Cardiac muscle cell (in vitro differentiated cells and primary cell): ENCODE results near the gene OVCH1. TPM values are rescaled to one million over a fixed set of nuclear protein-coding genes. Genes with fewer than 3 reads are reported as not detected.
A peak's percentile ranks its signal among the peaks of the same experiment; 100 is the strongest.

Source experiments
- DNase-seq, 2 donors: peaks; one replicate each; pipeline versions ENCODE4 v3.0.0 to v3.0.0-alpha.2; 2010 to 2017; ENCODE audit warnings: low read depth in 1 of 2, low spot score in 1 of 2
- H3K27ac ChIP-seq: fragments of 200-600 bp; sonication (generic); 2 replicates; pipeline ENCODE4 v1.5.1; 2016
- H3K27me3 ChIP-seq: fragments of 200-600 bp; sonication (generic); 2 replicates; pipeline ENCODE4 v1.6.0; 2016; ENCODE audit warnings: control low read depth
- H3K36me3 ChIP-seq: fragments of 200-600 bp; sonication (generic); 2 replicates; pipeline ENCODE4 v1.5.1; 2016; ENCODE audit warnings: control low read depth
- H3K4me1 ChIP-seq: fragments of 200-600 bp; sonication (generic); 2 replicates; pipeline ENCODE4 v1.8.1; 2017; ENCODE audit warnings: low read depth, mild to moderate bottlenecking, mixed run types
- H3K4me3 ChIP-seq: fragments of 200-600 bp; sonication (generic); 2 replicates; pipeline ENCODE4 v1.5.1; 2016; ENCODE audit warnings: mild to moderate bottlenecking
- H3K9me3 ChIP-seq: fragments of 200-600 bp; sonication (generic); 2 replicates; pipeline ENCODE4 v1.5.1; 2017; ENCODE audit warnings: low read depth, mild to moderate bottlenecking, control low read depth
- polyA plus RNA-seq: library from polyadenylated mRNA; unstranded; fragments of >200 nt; fragmentation: Nextera tagmentation; extraction: Ambion mirVana; gene quantifications from 2 replicates; pipeline ENCODE4 v1.2.1, GENCODE V29; 2016
- total RNA-seq: library from RNA; depleted of rRNA; stranded (reverse); fragments of >200 nt; gene quantifications from 2 replicates; pipeline ENCODE4 v1.2.3, GENCODE V29; 2016
- TF ChIP-seq, protein P1 (sequence below): IDR thresholded peaks from 2 replicates; pipeline ENCODE4 v1.5.1; 2012; ENCODE audit warnings: low read depth, mild to moderate bottlenecking, low read length

OVCH1 gene
- total and polyA plus RNA-seq, 2 experiments from 2014 or later = not detected

DNA sequence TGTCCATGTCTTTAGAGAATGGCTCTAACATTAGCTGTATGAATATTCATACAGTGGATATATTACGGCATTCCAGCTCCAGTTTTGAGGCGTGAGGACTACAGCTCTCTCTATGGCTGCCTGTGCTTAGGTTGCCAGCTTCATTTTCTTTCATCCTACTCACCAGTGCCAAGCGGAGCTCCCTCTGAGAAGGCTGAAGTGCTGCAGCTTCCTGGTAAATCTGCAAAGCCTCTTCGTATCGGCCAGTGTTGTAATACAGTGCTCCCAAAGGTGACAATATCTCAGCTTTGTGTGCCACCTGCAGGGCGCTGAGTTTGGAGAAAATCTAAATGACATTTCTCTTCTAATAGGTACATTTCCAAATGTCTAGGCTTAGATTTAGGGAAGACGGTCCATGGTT, 19.8 kb upstream of the OVCH1 start:
- H3K27ac ChIP-seq = no peak overlapping the region
- no peaks in the 10 kb centered on the region for H3K4me1 ChIP-seq
- no peaks in the 10 kb centered on the region for H3K36me3 ChIP-seq
- H3K27me3 ChIP-seq = no peaks in the 10 kb centered on the region
- TF ChIP-seq, protein P1, sequence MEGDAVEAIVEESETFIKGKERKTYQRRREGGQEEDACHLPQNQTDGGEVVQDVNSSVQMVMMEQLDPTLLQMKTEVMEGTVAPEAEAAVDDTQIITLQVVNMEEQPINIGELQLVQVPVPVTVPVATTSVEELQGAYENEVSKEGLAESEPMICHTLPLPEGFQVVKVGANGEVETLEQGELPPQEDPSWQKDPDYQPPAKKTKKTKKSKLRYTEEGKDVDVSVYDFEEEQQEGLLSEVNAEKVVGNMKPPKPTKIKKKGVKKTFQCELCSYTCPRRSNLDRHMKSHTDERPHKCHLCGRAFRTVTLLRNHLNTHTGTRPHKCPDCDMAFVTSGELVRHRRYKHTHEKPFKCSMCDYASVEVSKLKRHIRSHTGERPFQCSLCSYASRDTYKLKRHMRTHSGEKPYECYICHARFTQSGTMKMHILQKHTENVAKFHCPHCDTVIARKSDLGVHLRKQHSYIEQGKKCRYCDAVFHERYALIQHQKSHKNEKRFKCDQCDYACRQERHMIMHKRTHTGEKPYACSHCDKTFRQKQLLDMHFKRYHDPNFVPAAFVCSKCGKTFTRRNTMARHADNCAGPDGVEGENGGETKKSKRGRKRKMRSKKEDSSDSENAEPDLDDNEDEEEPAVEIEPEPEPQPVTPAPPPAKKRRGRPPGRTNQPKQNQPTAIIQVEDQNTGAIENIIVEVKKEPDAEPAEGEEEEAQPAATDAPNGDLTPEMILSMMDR = no peak
- no peak for DNase-seq
- no peak overlapping the region for H3K4me3 ChIP-seq
- no peaks in the 10 kb centered on the region for H3K9me3 ChIP-seq

DNA sequence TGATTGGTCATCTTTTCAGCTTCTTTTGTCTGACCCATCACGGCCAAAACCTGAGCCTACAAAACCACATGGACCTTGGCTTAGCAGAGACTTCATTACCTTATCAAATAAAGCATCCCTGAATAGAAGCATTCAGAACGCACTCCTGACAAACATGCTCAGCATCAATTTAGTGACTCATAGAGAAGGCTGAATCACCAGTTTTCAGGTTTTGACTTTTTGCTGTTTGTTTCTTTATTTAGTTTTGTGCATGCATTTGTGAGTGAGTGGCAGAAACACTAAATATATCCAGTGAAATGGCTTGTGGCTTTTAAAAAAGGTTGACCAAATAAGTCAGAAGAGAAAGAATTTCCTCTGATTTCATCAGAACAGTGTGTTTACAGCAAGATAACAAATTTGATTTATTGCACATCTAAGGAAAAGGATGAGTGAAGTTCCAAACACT, 19.0 kb upstream of the OVCH1 start:
- H3K27ac ChIP-seq = no peak overlapping the region
- TF ChIP-seq, protein P1 = no peak
- H3K36me3 ChIP-seq = no peaks in the 10 kb centered on the region
- no peaks in the 10 kb centered on the region for H3K27me3 ChIP-seq
- no peaks in the 10 kb centered on the region for H3K9me3 ChIP-seq
- DNase-seq = peak in 1 of 2 donors; percentile 47
- H3K4me1 ChIP-seq = no peaks in the 10 kb centered on the region
- H3K4me3 ChIP-seq = no peak overlapping the region

DNA sequence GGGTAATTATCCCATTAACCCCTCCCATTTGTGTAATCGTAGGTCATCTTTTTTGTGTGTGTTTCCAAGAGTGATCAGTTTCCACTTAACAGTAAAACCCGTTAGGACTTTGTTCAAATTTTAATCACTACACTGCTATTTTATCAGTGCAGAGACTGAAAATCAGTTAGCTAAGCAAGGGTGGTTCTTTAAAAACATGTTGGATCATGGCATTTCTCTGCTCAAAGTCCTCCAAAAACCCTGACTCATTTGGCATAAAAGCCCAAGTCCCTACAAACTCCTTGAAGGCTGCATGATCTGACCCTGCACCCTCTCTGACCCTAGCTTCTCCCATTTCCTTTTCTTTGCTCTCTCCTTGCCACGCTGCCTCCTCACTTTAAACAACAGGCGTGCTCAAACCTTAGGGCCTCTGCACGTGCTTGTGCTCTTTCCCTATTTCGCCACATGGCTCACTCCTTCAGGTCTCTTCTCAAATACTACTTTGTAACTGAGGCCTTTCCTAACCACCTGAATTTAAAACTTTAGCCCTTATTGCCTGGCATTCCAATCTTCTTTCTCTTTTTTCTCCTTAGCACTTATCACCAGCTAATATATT, 13.2 kb upstream of the OVCH1 start:
- Histone ChIP-seq H3K27ac (no peak overlapping the region), H3K4me3 (no peak overlapping the region), H3K4me1 (no peaks in the 10 kb centered on the region), H3K27me3 (no peaks in the 10 kb centered on the region), H3K36me3 (no peaks in the 10 kb centered on the region), H3K9me3 (no peaks in the 10 kb centered on the region)
- TF ChIP-seq, protein P1 = no peak
- DNase-seq = no peak

DNA sequence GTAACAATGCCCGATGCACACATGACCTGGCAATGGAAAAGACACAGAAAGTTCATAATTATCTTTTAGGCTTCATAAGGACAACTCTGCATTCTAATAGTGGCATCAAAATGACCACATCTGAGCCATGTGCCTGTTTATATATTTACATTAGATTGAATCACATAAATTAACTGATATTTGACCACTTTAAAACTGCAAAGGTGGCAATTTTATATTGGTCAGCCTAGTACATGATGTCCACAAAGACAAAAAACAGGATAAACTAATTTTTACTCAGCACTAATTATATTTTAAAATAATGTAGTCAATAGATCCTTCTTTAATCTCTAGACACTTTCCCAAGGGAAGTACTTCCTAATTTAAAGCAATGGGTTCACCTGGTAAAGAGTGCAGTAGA, 12.0 kb upstream of the OVCH1 start:
- Histone ChIP-seq H3K36me3 (no peaks in the 10 kb centered on the region), H3K4me1 (no peaks in the 10 kb centered on the region), H3K27ac (no peak overlapping the region), H3K9me3 (no peaks in the 10 kb centered on the region), H3K4me3 (no peak overlapping the region), H3K27me3 (no peaks in the 10 kb centered on the region)
- no peak for DNase-seq
- TF ChIP-seq, protein P1 = no peak

DNA sequence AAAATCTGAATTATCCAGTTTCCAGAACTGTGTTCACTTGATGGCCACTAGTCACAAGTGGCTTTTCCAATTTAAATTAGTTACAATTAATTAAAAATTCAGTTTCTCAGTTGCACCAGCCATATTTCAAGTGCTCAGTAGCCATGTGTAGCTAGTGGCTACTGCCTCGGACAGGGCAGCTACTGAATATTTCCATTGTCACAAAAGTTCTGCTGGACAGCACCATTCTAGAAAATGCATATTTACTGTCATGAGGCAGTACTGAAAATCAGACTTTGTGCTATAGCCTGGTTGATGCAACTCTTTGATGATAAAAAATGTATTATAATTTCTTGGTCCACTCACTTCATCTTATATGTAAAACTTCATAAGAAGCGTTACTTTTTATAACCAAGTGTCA, 11.5 kb upstream of the OVCH1 start:
- TF ChIP-seq, protein P1 = no peak
- Histone ChIP-seq H3K27me3 (no peaks in the 10 kb centered on the region), H3K4me3 (no peak overlapping the region), H3K4me1 (no peaks in the 10 kb centered on the region), H3K27ac (no peak overlapping the region), H3K9me3 (no peaks in the 10 kb centered on the region), H3K36me3 (no peaks in the 10 kb centered on the region)
- DNase-seq = no peak
